H1 (cell line): ENCODE measurements around the gene AURKB. TPM values are rescaled to one million over a fixed set of nuclear protein-coding genes. Genes with fewer than 3 reads are reported as not detected.

Source experiments
- CTCF ChIA-PET: fragments of 300-600 bp; sonication (Branson Sonifier 250); formaldehyde crosslinking; loops from one replicate; lab custom pipeline; 2021; ENCODE audit not compliant: partially characterized antibody; lab: Charles Lee
- POLR2A ChIA-PET: fragments of 300-600 bp; sonication (Branson Sonifier 250); formaldehyde crosslinking; loops from one replicate; lab custom pipeline; 2021; ENCODE audit warnings: inconsistent platforms; ENCODE audit not compliant: partially characterized antibody; lab: Charles Lee
- DNase-seq, 2 experiments: peaks; one replicate each; pipeline versions ENCODE4 v3.0.0 to v3.0.0-alpha.2; 2010 to 2022; ENCODE audit warnings: low spot score in 2 of 2, low read depth in 1 of 2, mixed read lengths in 1 of 2
- FAIRE-seq: peaks from 2 replicates; lab custom pipeline; 2011; peaks lifted over from hg19 to GRCh38; lab: Jason Lieb, UNC
- H2AFZ ChIP-seq: 2 replicates; pipeline ENCODE4 v1.8.1; 2012; ENCODE audit warnings: low read length, inconsistent platforms
- H2AK5ac ChIP-seq: 2 replicates; pipeline ENCODE4 v1.6.1; 2013; ENCODE audit warnings: low read depth, low read length
- H2BK120ac ChIP-seq: replicated peaks from 2 replicates; pipeline ENCODE3; 2013; ENCODE audit warnings: low read depth, low read length, inconsistent platforms
- H2BK12ac ChIP-seq: 2 replicates; pipeline ENCODE4 v1.6.1; 2013; ENCODE audit warnings: low read depth, low read length
- H2BK15ac ChIP-seq: 2 replicates; pipeline ENCODE4 v1.6.1; 2013; ENCODE audit warnings: low read length
- H2BK20ac ChIP-seq: 2 replicates; pipeline ENCODE4 v1.6.1; 2013; ENCODE audit warnings: low read length
- H2BK5ac ChIP-seq: 2 replicates; pipeline ENCODE4 v1.6.1; 2013; ENCODE audit warnings: low read depth, low read length
- H3K14ac ChIP-seq: 2 replicates; pipeline ENCODE4 v1.6.1; 2013; ENCODE audit warnings: inconsistent platforms; ENCODE audit not compliant: insufficient read length
- H3K18ac ChIP-seq: 2 replicates; pipeline ENCODE4 v1.6.1; 2013; ENCODE audit warnings: low read length; ENCODE audit errors: extremely low read depth
- H3K23ac ChIP-seq: 2 replicates; pipeline ENCODE4 v1.6.1; 2013; ENCODE audit warnings: inconsistent platforms; ENCODE audit not compliant: insufficient read length
- H3K23me2 ChIP-seq: 2 replicates; pipeline ENCODE4 v1.6.1; 2013; ENCODE audit warnings: low read depth, low read length
- H3K27ac ChIP-seq: 2 replicates; pipeline ENCODE4 v1.6.1; 2011; ENCODE audit warnings: low read depth, low read length, inconsistent platforms
- H3K27me3 ChIP-seq, 4 experiments: replicated peaks in 1 of 4; 1 replicate in 1 of 4; 2 replicates in 3 of 4; pipeline versions ENCODE4 v1.6.1 to v1.8.1; 2011 to 2013; ENCODE audit warnings: low read length in 3 of 4, mild to moderate bottlenecking in 3 of 4, inconsistent platforms in 2 of 4, mixed read lengths in 2 of 4, moderate library complexity in 1 of 4; ENCODE audit not compliant: control insufficient read depth in 3 of 4, insufficient read depth in 3 of 4; ENCODE audit errors: extremely low read depth in 1 of 4
- H3K36me3 ChIP-seq, 4 experiments: 2 replicates each; pipeline versions ENCODE4 v1.6.1 to v1.8.1; 2011 to 2013; ENCODE audit warnings: mild to moderate bottlenecking in 4 of 4, low read length in 3 of 4, moderate library complexity in 2 of 4, control low read depth in 1 of 4, inconsistent platforms in 1 of 4; ENCODE audit not compliant: insufficient read depth in 4 of 4, control insufficient read depth in 2 of 4
- H3K4ac ChIP-seq: replicated peaks from 2 replicates; pipeline ENCODE3; 2013; ENCODE audit warnings: low read length, low read depth, mixed read lengths, inconsistent platforms; ENCODE audit not compliant: insufficient read length
- H3K4me1 ChIP-seq, 4 experiments: replicated peaks in 1 of 4; 1 replicate in 1 of 4; 2 replicates in 3 of 4; pipeline versions ENCODE4 v1.6.1 to v1.8.1; 2011 to 2013; ENCODE audit warnings: low read length in 3 of 4, inconsistent platforms in 2 of 4, mixed read lengths in 1 of 4; ENCODE audit not compliant: insufficient read depth in 4 of 4, control insufficient read depth in 3 of 4
- H3K4me2 ChIP-seq, 2 experiments: 2 replicates each; pipeline versions ENCODE4 v1.6.1 to v1.8.1; 2011 to 2013; ENCODE audit warnings: low read depth in 2 of 2, low read length in 2 of 2, control low read depth in 1 of 2, inconsistent platforms in 1 of 2, mild to moderate bottlenecking in 1 of 2; ENCODE audit not compliant: insufficient read depth in 1 of 2
- H3K4me3 ChIP-seq, 4 experiments: fragments of 200-600, 300-600 bp in 1 of 4; sonication (generic), shearing (Covaris generic), sonication (Bioruptor Twin) in 1 of 4; 2 replicates each; pipeline versions ENCODE4 v1.5.1 to v1.8.1; 2011 to 2016; ENCODE audit warnings: low read length in 4 of 4, low read depth in 3 of 4, control low read depth in 2 of 4, inconsistent platforms in 2 of 4, mild to moderate bottlenecking in 2 of 4, mixed read lengths in 1 of 4, moderate library complexity in 1 of 4; ENCODE audit not compliant: insufficient read depth in 2 of 4; ENCODE audit errors: extremely low read depth in 1 of 4
- H3K56ac ChIP-seq: replicated peaks from 2 replicates; pipeline ENCODE3; 2013; ENCODE audit warnings: low read depth, mild to moderate bottlenecking, mixed read lengths, low read length, inconsistent platforms; ENCODE audit not compliant: insufficient read length
- H3K79me1 ChIP-seq: 2 replicates; pipeline ENCODE4 v1.6.1; 2013; ENCODE audit warnings: low read depth, low read length, control low read depth
- H3K79me2 ChIP-seq, 2 experiments: 2 replicates each; pipeline versions ENCODE4 v1.6.1 to v1.8.1; 2012 to 2013; ENCODE audit warnings: low read length in 2 of 2, mild to moderate bottlenecking in 2 of 2, inconsistent platforms in 1 of 2; ENCODE audit not compliant: insufficient read depth in 2 of 2, control insufficient read depth in 1 of 2
- H3K9ac ChIP-seq, 4 experiments: replicated peaks in 1 of 4; 1 replicate in 1 of 4; 2 replicates in 3 of 4; pipeline versions ENCODE4 v1.6.1 to v1.8.1; 2011 to 2013; ENCODE audit warnings: low read depth in 3 of 4, low read length in 3 of 4, control low read depth in 2 of 4, mild to moderate bottlenecking in 2 of 4, moderate library complexity in 2 of 4, inconsistent platforms in 1 of 4; ENCODE audit errors: extremely low read depth in 1 of 4
- H3K9me3 ChIP-seq, 2 experiments: 2 replicates each; pipeline versions ENCODE4 v1.6.1 to v1.8.1; 2012 to 2013; ENCODE audit warnings: mild to moderate bottlenecking in 2 of 2, moderate library complexity in 2 of 2, control low read depth in 1 of 2, inconsistent platforms in 1 of 2, low read depth in 1 of 2, low read length in 1 of 2, mixed read lengths in 1 of 2; ENCODE audit not compliant: insufficient read depth in 2 of 2
- H4K20me1 ChIP-seq, 2 experiments: replicated peaks in 1 of 2; 2 replicates each; pipeline versions ENCODE3 to v1.8.1; 2011 to 2013; ENCODE audit warnings: inconsistent platforms in 2 of 2, low read length in 2 of 2, mild to moderate bottlenecking in 1 of 2; ENCODE audit not compliant: insufficient read depth in 2 of 2, control insufficient read depth in 1 of 2
- H4K5ac ChIP-seq: 2 replicates; pipeline ENCODE4 v1.6.1; 2013; ENCODE audit warnings: low read length, low read depth, mixed read lengths, inconsistent platforms; ENCODE audit not compliant: insufficient read length
- H4K8ac ChIP-seq: 2 replicates; pipeline ENCODE4 v1.8.0; 2013; ENCODE audit warnings: mild to moderate bottlenecking, moderate library complexity, low read length, inconsistent platforms; ENCODE audit not compliant: insufficient read depth; ENCODE audit errors: extremely low read depth
- H4K91ac ChIP-seq: replicated peaks from 2 replicates; pipeline ENCODE3; 2013; ENCODE audit warnings: low read length, mixed read lengths, inconsistent platforms; ENCODE audit not compliant: insufficient read length
- EZH2 ChIP-seq: fragments of 200-600 bp; sonication (generic); IDR thresholded peaks from 2 replicates; pipeline ENCODE4 v1.7.1; 2012; ENCODE audit warnings: low read depth, mild to moderate bottlenecking, moderate library complexity, low read length, inconsistent platforms; ENCODE audit not compliant: severe bottlenecking
- KDM4A ChIP-seq: IDR thresholded peaks from one replicate; pipeline ENCODE4 v1.7.1; 2012; ENCODE audit warnings: low read depth, mild to moderate bottlenecking, moderate library complexity, low read length, inconsistent platforms; ENCODE audit not compliant: severe bottlenecking
- POLR2A ChIP-seq, 2 experiments: IDR thresholded peaks; 1 replicate in 1 of 2; 2 replicates in 1 of 2; pipeline ENCODE4 v1.6.1; 2011; ENCODE audit warnings: low read depth in 2 of 2, low read length in 2 of 2, mild to moderate bottlenecking in 2 of 2; ENCODE audit errors: control extremely low read depth in 1 of 2
- WGBS, 2 experiments: shearing (Covaris generic) in 1 of 2; methylation state at CpG; one replicate each; pipeline versions ENCODE4 v1.1.6 to v1.1.7; 2013 to 2015; ENCODE audit warnings: low lambda C conversion rate in 2 of 2, mixed read lengths in 2 of 2, inconsistent platforms in 1 of 2, low coverage in 1 of 2, missing lambda C conversion rate in 1 of 2; ENCODE audit not compliant: insufficient replicate concordance in 2 of 2, insufficient coverage in 1 of 2, insufficient read length in 1 of 2; ENCODE audit errors: extremely low coverage in 1 of 2, missing lambda C conversion rate in 1 of 2; 5-methylcytosine and 5-hydroxymethylcytosine counted together
- polyA plus RNA-seq, 7 experiments: library from polyadenylated mRNA; depleted of rRNA in 3 of 7; stranded (reverse) in 5 of 7; unstranded in 2 of 7; fragments of >200 nt in 5 of 7; fragments of 200-250 nt in 2 of 7; gene quantifications; 1 replicate in 5 of 7; 2 replicates in 1 of 7; 4 replicates in 1 of 7; pipeline versions ENCODE4 v1.2.1 to v1.2.3, GENCODE V29; 2011 to 2013; ENCODE audit warnings: missing spikeins in 2 of 7, mixed read lengths in 2 of 7
- total RNA-seq: library from RNA; stranded (reverse); fragmentation: NEBNext Ultra II Directional; extraction: Animal tissue kit (Norgen Biotek cat#: 25700); gene quantifications from 2 replicates; pipeline ENCODE4 v1.2.1, GENCODE V29; 2021

AURKB gene
- total and polyA plus RNA-seq, 2 of the 8 experiments (the other 6 are each of a cell fraction or from before 2014, with no cell fraction given) = 102 to 160 TPM

DNA sequence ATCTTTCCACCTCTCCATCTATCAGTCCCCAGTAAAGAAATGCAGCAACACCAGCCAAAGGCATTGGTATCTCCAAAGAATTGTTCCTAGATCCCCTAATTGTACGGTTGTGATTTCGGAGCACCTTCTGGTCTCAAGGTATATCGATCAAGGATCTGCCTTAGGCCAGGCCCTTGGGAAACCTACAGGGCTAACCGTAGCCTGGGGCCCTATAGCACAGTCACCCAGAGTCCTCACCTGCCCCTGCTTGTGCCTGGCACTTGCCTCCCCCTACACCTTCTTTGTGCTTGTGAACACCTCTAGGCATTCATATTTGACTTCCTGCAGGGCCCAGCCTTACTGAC, 16.8 kb upstream of the AURKB start:
- peaks cover 0 to 15% (median 2%) of the 10 kb centered on the region in 4 experiments; a peak in 4 of 7 replicates for H3K4me1 ChIP-seq
- H4K8ac ChIP-seq = no peak overlapping the region
- H2BK12ac ChIP-seq = no peak overlapping the region
- H2AK5ac ChIP-seq = no peak overlapping the region; the same call in 1 of the 2 replicates
- WGBS, 2 experiments = 86% methylated on average over 4 of the region's 4 CpGs; no CpG with 5 or more reads in 1 of the 2 experiments
- H3K4me2 ChIP-seq = peak overlapping the region; percentile 68 to 85
- peaks cover 3 to 6% of the 10 kb centered on the region in 2 experiments for H4K20me1 ChIP-seq
- H3K4ac ChIP-seq = no peak overlapping the region
- peak overlapping the region; percentile 44; the same call in 1 of the 2 replicates for H3K27ac ChIP-seq
- POLR2A ChIA-PET = interaction anchor here (0.6 to 53.4 kb wide), 17 partner anchors 9 to 663 kb away, joined by 3 to 1521 read pairs (median 4); partner anchors contain the start of genes AURKB, BORCS6, CTC1 and PFAS
- peak overlapping the region; percentile 50 to 78 (median 72); a peak in 5 of 8 replicates for H3K4me3 ChIP-seq
- no peak overlapping the region for H2BK120ac ChIP-seq
- no peak overlapping the region for H4K5ac ChIP-seq
- peak overlapping the region in 3 of 4 experiments; percentile 46 to 64 (median 52); a peak in 5 of 7 replicates for H3K9ac ChIP-seq
- H3K23ac ChIP-seq = no peak overlapping the region
- no peak overlapping the region for H2BK15ac ChIP-seq
- H3K23me2 ChIP-seq = peaks cover 16% of the 10 kb centered on the region
- H3K79me1 ChIP-seq = no peaks in the 10 kb centered on the region
- H3K79me2 ChIP-seq = no peaks in the 10 kb centered on the region
- no peak overlapping the region for H3K56ac ChIP-seq
- no peak overlapping the region for H4K91ac ChIP-seq
- no peaks in the 10 kb centered on the region for H3K9me3 ChIP-seq
- no peak overlapping the region; the same call in 1 of the 2 replicates for H2BK5ac ChIP-seq
- H3K36me3 ChIP-seq = peaks cover 10 to 46% (median 28%) of the 10 kb centered on the region in 4 experiments
- FAIRE-seq (no peak), DNase-seq (peak in 1 of 2 experiments; percentile 56)
- H3K27me3 ChIP-seq = no peaks in the 10 kb centered on the region
- H3K18ac ChIP-seq = no peak overlapping the region
- no peak overlapping the region for H2AFZ ChIP-seq
- no peak overlapping the region for H3K14ac ChIP-seq
- CTCF ChIA-PET = interaction anchor here (0.5 to 2.0 kb wide), 6 partner anchors 10 to 301 kb away, joined by 3 to 4 read pairs (median 4); no protein-coding TSS in a partner anchor
- no peak overlapping the region for H2BK20ac ChIP-seq
- TF ChIP-seq EZH2 (no peak), KDM4A (no peak), POLR2A (IDR thresholded peaks at IDR 0.05; ENCODE audit: control extremely low read depth in 1 of 2, low read depth in 2 of 2, low read length in 2 of 2) (no peak)
